WERI-Rb-1 (cell line): ENCODE results near the gene IRF6.

Source experiments
- DNase-seq: peaks from one replicate; pipeline ENCODE4 v3.0.0-alpha.2; 2020
- H3K27ac ChIP-seq: fragments of 250-450 bp; sonication (Bioruptor Pico); 2 replicates; pipeline ENCODE4 v1.5.1; 2020; ENCODE audit warnings: mild to moderate bottlenecking, moderate library complexity
- H3K27me3 ChIP-seq: fragments of 250-450 bp; sonication (Bioruptor Pico); 2 replicates; pipeline ENCODE4 v1.5.1; 2021; ENCODE audit warnings: mild to moderate bottlenecking, low read depth, moderate library complexity; ENCODE audit not compliant: insufficient read depth, severe bottlenecking
- H3K36me3 ChIP-seq: fragments of 250-450 bp; sonication (Bioruptor Pico); 2 replicates; pipeline ENCODE4 v1.5.1; 2020; ENCODE audit warnings: mild to moderate bottlenecking, moderate library complexity
- H3K4me3 ChIP-seq: 2 replicates; pipeline ENCODE4 v1.5.1; 2011; ENCODE audit warnings: low read depth, mild to moderate bottlenecking, control low read depth, low read length
- H3K9me3 ChIP-seq: fragments of 250-450 bp; sonication (Bioruptor Pico); 2 replicates; pipeline ENCODE4 v1.5.1; 2021; ENCODE audit warnings: mild to moderate bottlenecking, moderate library complexity; ENCODE audit not compliant: severe bottlenecking
- TF ChIP-seq, protein P1 (sequence below): IDR thresholded peaks from 2 replicates; pipeline ENCODE4 v1.5.1; 2011; ENCODE audit warnings: low read depth, mild to moderate bottlenecking, control low read depth, inconsistent platforms, low read length

Gene IRF6

GRCh38 chr1:209815490-209815889 lies 9.5 kb upstream of the IRF6 start:
- TF ChIP-seq, protein P1, sequence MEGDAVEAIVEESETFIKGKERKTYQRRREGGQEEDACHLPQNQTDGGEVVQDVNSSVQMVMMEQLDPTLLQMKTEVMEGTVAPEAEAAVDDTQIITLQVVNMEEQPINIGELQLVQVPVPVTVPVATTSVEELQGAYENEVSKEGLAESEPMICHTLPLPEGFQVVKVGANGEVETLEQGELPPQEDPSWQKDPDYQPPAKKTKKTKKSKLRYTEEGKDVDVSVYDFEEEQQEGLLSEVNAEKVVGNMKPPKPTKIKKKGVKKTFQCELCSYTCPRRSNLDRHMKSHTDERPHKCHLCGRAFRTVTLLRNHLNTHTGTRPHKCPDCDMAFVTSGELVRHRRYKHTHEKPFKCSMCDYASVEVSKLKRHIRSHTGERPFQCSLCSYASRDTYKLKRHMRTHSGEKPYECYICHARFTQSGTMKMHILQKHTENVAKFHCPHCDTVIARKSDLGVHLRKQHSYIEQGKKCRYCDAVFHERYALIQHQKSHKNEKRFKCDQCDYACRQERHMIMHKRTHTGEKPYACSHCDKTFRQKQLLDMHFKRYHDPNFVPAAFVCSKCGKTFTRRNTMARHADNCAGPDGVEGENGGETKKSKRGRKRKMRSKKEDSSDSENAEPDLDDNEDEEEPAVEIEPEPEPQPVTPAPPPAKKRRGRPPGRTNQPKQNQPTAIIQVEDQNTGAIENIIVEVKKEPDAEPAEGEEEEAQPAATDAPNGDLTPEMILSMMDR: no peak
- no peak for DNase-seq
- H3K27me3 ChIP-seq: no peaks in the 10 kb centered on the region
- no peaks in the 10 kb centered on the region for H3K36me3 ChIP-seq
- H3K27ac ChIP-seq: no peak overlapping the region
- no peaks in the 10 kb centered on the region for H3K9me3 ChIP-seq
- H3K4me3 ChIP-seq: no peak overlapping the region

- Histone ChIP-seq H3K36me3 (no peaks in the 10 kb centered on the region), H3K27ac (no peak overlapping the region), H3K4me3 (no peak overlapping the region), H3K27me3 (no peaks in the 10 kb centered on the region), H3K9me3 (no peaks in the 10 kb centered on the region)
- no peak for DNase-seq
- TF ChIP-seq, protein P1: no peak
Measured at GRCh38 chr1:209813902-209814301, 8.0 kb upstream of the IRF6 start.

DNA sequence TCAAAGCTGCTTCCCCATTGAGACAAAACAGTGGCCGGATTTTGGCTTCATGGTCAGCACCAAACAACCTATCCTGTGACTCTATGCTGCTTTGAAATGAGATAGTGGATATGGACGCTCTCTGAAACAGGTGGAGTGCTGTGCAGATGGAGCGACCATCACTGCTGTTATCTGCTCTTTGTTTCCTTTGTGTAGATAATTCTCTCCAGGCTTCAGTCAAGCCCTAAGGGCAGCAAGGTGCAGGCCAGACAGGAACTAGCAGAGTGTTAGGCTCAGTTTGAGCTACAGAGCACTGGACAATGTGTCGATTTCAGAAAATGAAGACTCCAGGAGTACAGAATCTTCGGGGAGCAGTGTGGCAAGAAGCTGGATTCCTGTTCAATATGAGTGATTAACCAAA lies 4.8 kb upstream of the IRF6 start:
- Histone ChIP-seq H3K27me3 (no peaks in the 10 kb centered on the region), H3K4me3 (no peak overlapping the region), H3K9me3 (no peaks in the 10 kb centered on the region), H3K27ac (no peak overlapping the region), H3K36me3 (no peaks in the 10 kb centered on the region)
- TF ChIP-seq, protein P1: no peak
- no peak for DNase-seq

- H3K9me3 ChIP-seq: no peaks in the 10 kb centered on the region
- no peaks in the 10 kb centered on the region for H3K36me3 ChIP-seq
- TF ChIP-seq, protein P1: no peak
- DNase-seq: no peak
- H3K27me3 ChIP-seq: no peaks in the 10 kb centered on the region
- H3K27ac ChIP-seq: no peak overlapping the region
- H3K4me3 ChIP-seq: no peak overlapping the region
Measured at GRCh38 chr1:209809611-209810010, 3.7 kb upstream of the IRF6 start.

DNA sequence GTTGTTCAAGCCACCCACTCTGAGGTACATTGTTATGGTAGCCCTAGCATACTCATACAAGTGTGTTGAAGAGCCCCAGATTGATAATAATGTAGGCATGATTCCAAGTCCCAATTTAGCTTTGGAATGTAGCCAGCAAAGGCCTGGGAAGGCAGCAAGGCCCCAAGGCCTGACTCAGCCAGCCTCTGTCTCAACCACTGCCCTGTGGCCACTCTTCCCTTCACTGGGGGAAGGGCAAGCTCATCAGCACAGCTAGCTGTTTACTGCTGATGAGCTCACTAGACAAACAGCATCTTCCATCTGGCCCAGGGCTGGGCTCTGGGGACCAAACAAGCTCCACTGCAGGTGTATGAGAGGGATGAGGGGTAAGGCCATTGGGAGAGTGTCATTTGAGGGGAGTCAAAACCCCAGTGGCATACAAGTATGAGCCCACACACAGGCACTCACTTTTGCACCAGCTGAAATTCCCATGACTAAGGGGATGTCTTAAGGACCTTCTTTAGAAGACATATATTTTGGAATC lies 2.2 kb upstream of the IRF6 start:
- Histone ChIP-seq H3K36me3 (no peaks in the 10 kb centered on the region), H3K27me3 (no peaks in the 10 kb centered on the region), H3K27ac (no peak overlapping the region), H3K9me3 (no peaks in the 10 kb centered on the region), H3K4me3 (no peak overlapping the region)
- DNase-seq: no peak
- TF ChIP-seq, protein P1: no peak

DNA sequence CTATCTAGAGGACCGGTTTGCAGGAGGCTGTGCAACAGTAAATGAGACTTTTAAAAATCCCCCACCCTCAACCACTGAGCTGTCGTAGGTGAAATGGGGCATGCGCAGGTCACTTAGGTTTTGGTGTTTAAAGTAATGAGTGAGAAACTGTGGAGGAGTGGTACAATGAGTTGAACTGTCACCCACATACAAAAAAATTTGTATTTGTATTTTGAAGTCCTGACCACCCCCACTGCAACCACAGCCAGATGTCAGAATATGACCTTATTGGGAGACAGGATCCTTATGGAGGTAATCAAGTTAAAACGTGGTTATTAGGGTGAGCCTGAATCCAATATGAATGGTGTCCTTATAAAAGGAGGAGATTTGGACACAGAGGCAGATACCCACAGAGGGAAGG lies 1.6 kb upstream of the IRF6 start:
- TF ChIP-seq, protein P1: no peak
- Histone ChIP-seq H3K9me3 (no peaks in the 10 kb centered on the region), H3K27ac (no peak overlapping the region), H3K4me3 (no peak overlapping the region), H3K27me3 (no peaks in the 10 kb centered on the region), H3K36me3 (no peaks in the 10 kb centered on the region)
- DNase-seq: no peak
